H7 (cell line): ENCODE measurements around the gene TSPO2. TPM values are rescaled to one million over a fixed set of nuclear protein-coding genes. Genes with fewer than 3 reads are reported as not detected.
"Not testable (repeated sequence)": the region's sequence is repeated elsewhere in the genome, so short reads cannot be mapped to it uniquely, and the experiment has no call there.

Experiments used
- DNase-seq: peaks from one replicate; pipeline ENCODE4 v3.0.0; 2012
- H3K27me3 ChIP-seq: 2 replicates; pipeline ENCODE4 v1.6.0; 2011; ENCODE audit warnings: mild to moderate bottlenecking, low read length; ENCODE audit not compliant: control insufficient read depth, insufficient read depth
- H3K36me3 ChIP-seq: replicated peaks from 2 replicates; pipeline ENCODE4 v1.5.1; 2011; ENCODE audit warnings: low read length; ENCODE audit not compliant: control insufficient read depth, insufficient read depth
- H3K4me3 ChIP-seq: 2 replicates; pipeline ENCODE4 v1.5.1; 2011; ENCODE audit warnings: low read depth, mild to moderate bottlenecking, control low read depth, low read length, moderate library complexity; ENCODE audit not compliant: insufficient read depth
- total RNA-seq: library from RNA; depleted of rRNA; stranded (reverse); fragments of >200 nt; shearing (Covaris generic); gene quantifications from 2 replicates; pipeline ENCODE4 v1.2.3, GENCODE V29; 2014; rRNA removed

TSPO2 gene, protein sequence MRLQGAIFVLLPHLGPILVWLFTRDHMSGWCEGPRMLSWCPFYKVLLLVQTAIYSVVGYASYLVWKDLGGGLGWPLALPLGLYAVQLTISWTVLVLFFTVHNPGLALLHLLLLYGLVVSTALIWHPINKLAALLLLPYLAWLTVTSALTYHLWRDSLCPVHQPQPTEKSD
- total RNA-seq: not detected in 2 replicates

GRCh38 chr6:41042226-41043055, at the start of gene TSPO2:
Gene TSPO2, plus strand, starts transcription at chr6:41042467. Its CDS starts 519 bp downstream, at chr6:41042986.
- no peak for DNase-seq
- H3K27me3 ChIP-seq: no peaks in the 10 kb centered on the region
- H3K4me3 ChIP-seq: no peak within 1 kb of the TSS
- no peaks in the 10 kb centered on the region for H3K36me3 ChIP-seq

DNA sequence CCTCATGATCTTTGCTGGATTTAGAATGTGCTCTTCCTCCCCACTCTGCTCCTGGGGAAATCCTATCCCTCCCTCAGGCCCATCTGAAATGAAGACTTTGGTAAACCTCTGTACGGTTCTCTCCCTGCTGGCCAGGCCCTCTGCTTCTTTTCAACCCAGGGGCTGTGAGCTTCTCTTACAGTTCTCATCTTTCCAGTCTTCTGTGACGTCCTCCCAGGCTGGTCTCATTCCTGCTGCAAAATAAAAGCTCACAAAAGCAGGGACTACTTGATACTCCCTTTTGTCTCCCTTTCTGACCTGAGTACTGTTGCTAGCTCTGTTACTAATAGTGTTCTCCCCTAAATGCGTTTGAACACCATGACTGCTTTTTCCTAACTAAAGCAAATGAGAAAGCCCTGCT, 49.5 kb upstream of the TSPO2 start:
- H3K4me3 ChIP-seq: no peak overlapping the region
- DNase-seq: no peak
- no peaks in the 10 kb centered on the region for H3K36me3 ChIP-seq
- H3K27me3 ChIP-seq: no peaks in the 10 kb centered on the region; the same call in 1 of the 2 replicates

GRCh38 chr6:40996591-40997233, 45.6 kb upstream of the TSPO2 start:
- H3K4me3 ChIP-seq: no peak overlapping the region
- no peak for DNase-seq
- H3K36me3 ChIP-seq: no peaks in the 10 kb centered on the region
- H3K27me3 ChIP-seq: no peaks in the 10 kb centered on the region; the same call in 1 of the 2 replicates

DNA sequence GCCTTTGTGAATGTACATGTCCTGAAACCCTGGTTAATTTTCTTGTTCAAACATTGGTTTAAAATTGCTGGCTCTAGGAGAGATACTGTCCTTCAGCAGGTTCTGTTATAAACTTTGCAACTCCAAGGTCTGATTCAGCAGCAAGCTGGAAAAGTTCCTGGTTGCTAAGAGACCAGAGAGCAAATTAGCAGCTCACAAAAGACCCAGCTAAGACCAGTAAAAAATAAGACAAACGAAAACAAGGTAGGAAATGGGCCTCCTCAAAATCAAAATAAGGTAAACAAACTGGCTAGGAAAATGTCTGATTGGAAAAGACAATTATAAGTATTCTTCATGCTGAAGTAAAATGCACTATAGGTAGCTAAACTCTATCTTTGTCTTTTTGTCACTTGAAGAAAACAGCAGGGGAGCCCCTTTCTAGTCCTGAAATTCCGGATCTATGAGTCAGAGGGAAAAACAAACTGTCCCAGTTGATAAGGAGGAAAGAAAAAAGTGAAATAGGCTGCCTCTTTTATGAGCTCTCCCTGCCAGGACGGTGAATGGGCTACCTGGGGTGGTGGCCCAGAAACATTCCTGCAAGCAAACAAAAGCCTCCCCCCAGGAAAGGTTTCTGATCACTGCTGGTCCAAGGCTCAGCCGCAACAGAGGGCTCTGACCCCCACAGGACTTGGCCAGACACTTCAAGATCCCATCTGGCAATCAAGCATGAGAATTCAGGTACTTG, 44.9 kb upstream of the TSPO2 start:
- DNase-seq: peak; percentile 58
- H3K36me3 ChIP-seq: no peaks in the 10 kb centered on the region
- no peak overlapping the region for H3K4me3 ChIP-seq

GRCh38 chr6:40998661-40999060, 43.6 kb upstream of the TSPO2 start:
- no peak for DNase-seq
- no peaks in the 10 kb centered on the region for H3K27me3 ChIP-seq
- no peaks in the 10 kb centered on the region for H3K36me3 ChIP-seq
- H3K4me3 ChIP-seq: no peak overlapping the region

More for the DNA sequence above, 44.9 kb upstream of the TSPO2 start:
- no peaks in the 10 kb centered on the region for H3K27me3 ChIP-seq

GRCh38 chr6:40999569-40999968, 42.7 kb upstream of the TSPO2 start:
- H3K36me3 ChIP-seq: no peaks in the 10 kb centered on the region
- no peak overlapping the region for H3K4me3 ChIP-seq
- peak; percentile 42 for DNase-seq
- H3K27me3 ChIP-seq: no peaks in the 10 kb centered on the region

DNA sequence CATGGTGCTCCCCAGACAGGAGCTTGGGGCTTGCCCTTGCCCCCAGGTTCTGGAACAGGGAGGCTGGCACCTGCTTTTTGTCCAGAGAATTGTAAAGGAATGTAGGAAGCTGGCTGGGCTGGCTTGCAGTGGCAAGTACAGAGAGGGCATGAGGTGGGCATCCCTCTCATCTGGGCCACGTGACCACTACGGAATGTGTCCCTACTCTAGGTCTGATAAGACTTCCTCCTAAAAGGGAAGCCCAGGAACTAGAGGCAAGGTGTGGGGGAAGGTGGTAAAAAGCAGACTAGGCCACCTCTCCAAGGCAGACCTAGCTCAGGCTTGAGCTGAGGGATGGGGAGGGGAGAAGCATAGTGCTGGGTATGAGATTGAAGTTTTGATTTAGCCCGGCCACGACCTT, 42.0 kb upstream of the TSPO2 start:
- no peak overlapping the region for H3K4me3 ChIP-seq
- H3K27me3 ChIP-seq: no peaks in the 10 kb centered on the region
- no peaks in the 10 kb centered on the region for H3K36me3 ChIP-seq
- no peak for DNase-seq

DNA sequence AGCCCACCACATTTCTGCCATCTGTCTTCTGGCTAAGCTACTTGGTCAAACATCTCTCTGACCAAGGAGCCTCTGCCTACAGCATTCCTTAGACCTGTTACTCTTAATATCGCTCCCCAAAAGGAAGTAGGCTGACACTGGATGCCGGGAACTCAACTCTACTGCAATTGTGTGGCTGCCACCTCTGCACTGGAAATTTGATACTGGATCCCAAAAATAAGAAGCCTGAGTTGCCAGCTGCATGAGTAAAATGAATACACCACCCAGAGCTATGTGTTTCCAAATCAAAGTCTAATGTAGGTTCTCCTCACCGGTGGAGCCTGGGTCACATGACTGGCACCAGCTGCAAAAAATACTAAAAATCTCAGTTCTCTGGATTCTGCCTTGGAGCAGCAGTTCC, 40.1 kb upstream of the TSPO2 start:
- no peak for DNase-seq
- Histone ChIP-seq H3K4me3 (no peak overlapping the region), H3K36me3 (no peaks in the 10 kb centered on the region), H3K27me3 (no peaks in the 10 kb centered on the region)

- not testable (repeated sequence) for H3K4me3 ChIP-seq, DNase-seq, H3K36me3 ChIP-seq, H3K27me3 ChIP-seq
Measured at GRCh38 chr6:41006217-41006616, 36.0 kb upstream of the TSPO2 start.

GRCh38 chr6:41006980-41007379, 35.3 kb upstream of the TSPO2 start:
- not testable (repeated sequence) for H3K27me3 ChIP-seq, H3K4me3 ChIP-seq, DNase-seq, H3K36me3 ChIP-seq

GRCh38 chr6:41008011-41008410, 34.3 kb upstream of the TSPO2 start:
- Histone ChIP-seq H3K36me3 (no peaks in the 10 kb centered on the region), H3K27me3 (no peaks in the 10 kb centered on the region), H3K4me3 (no peak overlapping the region)
- DNase-seq: no peak

DNA sequence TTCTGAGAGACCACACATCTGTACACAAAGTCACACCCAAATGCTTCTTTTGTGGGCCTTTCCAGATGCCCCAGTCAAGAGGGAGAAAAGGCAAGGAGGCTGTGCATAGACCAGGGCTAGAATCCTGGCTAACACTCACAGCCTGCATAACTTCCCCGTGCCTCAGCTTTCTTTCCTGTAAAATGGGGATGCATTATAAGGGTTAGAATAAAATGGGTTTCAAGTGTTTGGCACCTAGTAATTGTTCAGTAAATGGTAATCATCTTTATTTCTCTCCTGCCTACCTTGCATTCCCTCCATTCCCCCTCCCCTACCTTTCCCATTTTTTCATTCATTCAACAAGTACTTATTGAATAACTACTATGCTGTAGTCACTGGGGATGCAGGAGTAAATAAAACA, 32.6 kb upstream of the TSPO2 start:
- Histone ChIP-seq H3K27me3 (no peaks in the 10 kb centered on the region), H3K36me3 (no peaks in the 10 kb centered on the region), H3K4me3 (no peak overlapping the region)
- DNase-seq: no peak

GRCh38 chr6:41011673-41012072, 30.6 kb upstream of the TSPO2 start:
- H3K27me3 ChIP-seq: no peaks in the 10 kb centered on the region
- no peak for DNase-seq
- H3K4me3 ChIP-seq: no peak overlapping the region
- H3K36me3 ChIP-seq: no peaks in the 10 kb centered on the region

- H3K27me3 ChIP-seq: no peaks in the 10 kb centered on the region
- no peaks in the 10 kb centered on the region for H3K36me3 ChIP-seq
- no peak for DNase-seq
- H3K4me3 ChIP-seq: no peak overlapping the region
Measured at GRCh38 chr6:41013466-41014153, 28.7 kb upstream of the TSPO2 start.
